GM21360 (cell line): ENCODE results near the gene FBXO15.

Source experiments
- ATAC-seq: cut with Tn5 transposase; IDR thresholded peaks from one replicate; pipeline ENCODE4 v1.9.1; 2021; ENCODE audit warnings: mild to moderate bottlenecking, moderate library complexity; ENCODE audit not compliant: unreplicated experiment

FBXO15 gene

DNA sequence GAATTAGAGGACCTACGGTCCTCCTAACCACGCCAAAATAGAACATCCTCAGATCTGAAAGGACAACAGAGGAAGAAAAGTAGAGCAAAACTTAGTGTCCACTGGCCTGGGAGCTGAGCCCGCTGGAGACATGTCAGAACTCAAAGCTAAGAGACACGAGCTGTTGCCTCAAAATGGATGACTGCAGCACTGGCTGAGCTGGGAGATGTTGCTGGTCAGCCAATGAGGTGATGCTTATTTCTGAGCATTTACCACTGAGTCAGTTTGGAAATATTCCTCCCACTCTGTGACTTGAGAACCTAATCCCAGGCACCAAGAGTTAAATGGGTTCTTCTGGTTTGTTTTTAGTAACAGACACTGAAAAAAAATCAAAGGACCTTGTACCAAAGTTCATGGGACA, 32.6 kb downstream of the FBXO15 start:
- ATAC-seq: no peak

DNA sequence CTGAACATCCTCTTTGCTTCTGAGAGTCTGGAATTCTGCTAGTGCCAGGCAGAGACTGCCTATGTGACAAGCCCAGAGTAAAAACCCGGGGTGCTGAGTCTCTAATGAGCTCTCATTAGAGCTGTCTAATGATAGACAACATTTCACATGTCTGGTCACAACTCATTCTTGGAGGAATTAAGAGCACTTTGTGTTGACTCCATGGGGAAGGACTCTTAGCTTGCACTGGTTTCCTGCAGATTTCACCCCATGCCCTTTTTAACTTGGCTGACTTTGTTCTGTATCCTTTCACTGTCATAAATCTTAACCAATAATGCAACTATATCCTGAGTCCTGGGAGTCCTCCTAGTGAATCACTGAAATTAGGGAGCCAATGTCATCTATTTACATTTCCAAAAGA, 33.5 kb downstream of the FBXO15 start:
- no peak for ATAC-seq

DNA sequence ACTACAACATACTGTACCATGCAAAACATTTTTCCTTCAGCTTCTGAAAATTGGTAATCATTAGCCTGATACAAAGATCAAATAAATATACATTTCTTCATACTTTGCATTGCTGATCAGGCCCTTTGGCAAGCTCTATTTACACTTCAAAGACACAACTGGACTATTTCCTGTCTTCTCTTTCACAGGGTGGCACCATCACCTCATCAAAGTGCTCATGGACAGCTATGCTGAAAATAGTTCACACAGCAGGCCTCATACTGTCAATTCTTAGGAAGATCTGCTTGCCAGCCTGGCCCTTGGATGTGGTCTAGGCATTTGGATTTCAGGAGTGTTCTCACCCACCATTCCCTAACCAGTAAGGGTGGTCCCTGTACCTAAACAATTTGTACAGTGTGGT, 33.9 kb downstream of the FBXO15 start:
- no peak for ATAC-seq

DNA sequence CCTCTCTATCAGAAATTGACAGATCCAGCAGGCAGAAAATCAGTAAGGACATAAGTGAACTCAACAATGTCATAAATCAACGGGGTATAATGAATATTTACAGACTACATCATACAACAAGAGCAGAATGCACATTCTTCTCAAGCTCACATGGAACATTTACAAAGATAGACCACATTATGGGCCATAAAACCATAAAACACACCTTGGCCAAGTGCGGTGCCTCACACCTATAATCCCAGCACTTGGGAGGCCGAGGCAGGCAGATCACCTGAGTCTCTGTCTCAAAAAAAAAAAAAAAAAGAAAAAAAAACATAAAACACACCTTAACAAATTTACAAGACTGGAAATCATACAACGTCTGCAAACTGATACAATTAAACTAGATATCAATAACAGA, 36.7 kb downstream of the FBXO15 start:
- ATAC-seq: no peak

DNA sequence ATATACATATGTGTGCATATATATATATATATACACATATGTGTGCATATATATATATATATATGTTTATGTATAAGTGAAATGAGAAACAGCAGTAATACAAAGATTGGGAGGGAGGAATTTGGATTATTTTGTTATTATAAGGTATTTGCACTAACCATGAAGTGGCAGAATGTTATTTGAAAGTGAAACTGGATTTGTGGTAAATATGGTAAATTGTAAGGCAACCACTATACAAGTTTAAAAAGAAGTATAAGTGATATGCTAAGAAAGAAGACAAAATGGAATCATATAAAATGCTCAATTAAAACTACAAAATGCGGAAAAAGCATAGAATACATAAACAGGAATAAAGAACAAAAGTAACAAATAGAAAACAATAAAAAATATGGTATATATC, 37.5 kb downstream of the FBXO15 start:
- ATAC-seq: no peak

DNA sequence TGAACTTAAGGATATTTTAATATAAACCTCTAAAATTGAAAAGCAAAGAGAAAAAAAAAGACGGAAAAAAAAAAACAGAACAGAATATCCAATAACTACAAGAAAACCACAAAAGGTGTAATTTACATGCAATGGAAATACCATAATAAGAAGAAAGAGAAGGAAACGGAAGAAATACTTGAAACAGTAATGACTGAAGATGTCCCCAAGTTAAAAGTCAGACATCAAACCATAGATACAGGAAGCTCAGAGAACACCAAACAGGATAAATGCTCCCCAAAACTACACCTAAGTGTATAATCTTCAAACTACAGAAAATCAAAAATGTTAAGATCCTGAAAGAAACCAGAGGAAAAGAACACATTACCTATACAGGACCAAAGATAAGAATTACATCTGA, 39.2 kb downstream of the FBXO15 start:
- no peak for ATAC-seq

DNA sequence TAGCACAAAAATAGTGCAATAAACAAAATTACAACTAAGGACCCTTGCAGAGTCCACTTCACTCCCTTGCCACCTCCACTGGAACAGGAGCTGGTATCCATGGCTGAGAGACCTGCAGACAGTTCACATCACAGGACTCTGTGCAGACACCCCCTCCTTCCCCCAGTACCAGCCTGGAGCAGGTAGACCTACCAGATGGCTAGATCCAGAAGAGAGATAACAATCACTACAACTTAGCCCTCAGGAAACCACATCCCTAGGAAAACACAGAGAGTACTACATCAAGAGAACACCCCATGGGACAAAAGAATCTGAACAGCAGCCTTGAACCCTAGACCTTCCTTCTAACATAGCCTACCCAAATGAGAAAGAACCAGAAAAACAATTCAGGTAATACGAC, 49.8 kb downstream of the FBXO15 start:
- ATAC-seq: no peak

DNA sequence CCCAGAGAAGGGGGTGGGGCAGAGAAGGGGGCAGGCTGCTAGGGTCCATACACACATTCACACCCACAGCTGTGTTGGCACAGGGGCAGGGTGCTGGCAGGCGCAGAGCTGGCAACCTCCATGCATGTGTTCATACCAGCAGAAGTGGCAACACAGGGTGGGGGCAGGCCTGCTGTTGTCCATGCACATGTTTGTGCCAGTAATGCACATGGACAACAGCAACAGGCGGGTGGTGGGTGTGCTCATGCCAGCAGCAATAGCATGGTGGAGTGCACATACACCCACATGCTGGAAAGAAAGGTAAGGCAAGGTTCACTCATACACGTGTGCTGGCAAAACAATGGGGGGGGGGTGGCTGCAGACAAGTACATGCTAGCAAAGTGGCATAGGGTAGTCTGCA, 54.7 kb downstream of the FBXO15 start:
- ATAC-seq: no peak

DNA sequence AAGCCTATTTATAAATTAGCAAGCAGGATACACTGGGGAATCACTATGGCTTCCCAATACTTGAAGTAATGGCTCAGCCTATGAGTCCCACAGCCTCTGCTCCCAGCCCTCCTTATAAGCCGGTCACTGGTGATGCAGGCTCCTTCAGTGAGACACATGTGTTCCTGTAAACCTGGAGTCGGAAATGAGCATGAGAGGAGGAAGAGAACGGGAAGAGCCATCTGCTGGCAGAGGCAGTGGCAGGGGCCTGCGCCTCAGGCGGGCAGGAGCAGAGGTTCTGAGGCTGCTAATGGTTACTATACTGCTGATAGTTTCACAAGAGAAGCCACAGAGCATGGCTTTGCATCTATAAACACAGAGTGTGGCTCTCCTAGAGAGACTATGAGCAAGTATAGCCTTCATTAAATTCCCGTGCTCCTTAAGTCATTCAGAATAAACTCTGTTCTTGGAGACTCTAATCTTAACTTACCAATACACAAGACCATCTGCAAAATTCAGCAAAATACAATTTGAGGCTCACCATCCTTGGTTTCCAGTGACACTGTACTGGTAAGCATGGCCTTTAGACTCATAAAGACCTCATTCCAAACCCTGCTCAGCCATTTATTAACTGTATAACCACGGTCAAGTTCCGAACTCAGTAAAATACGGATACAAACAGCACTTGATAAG, 63.3 kb downstream of the FBXO15 start:
- ATAC-seq: no peak

DNA sequence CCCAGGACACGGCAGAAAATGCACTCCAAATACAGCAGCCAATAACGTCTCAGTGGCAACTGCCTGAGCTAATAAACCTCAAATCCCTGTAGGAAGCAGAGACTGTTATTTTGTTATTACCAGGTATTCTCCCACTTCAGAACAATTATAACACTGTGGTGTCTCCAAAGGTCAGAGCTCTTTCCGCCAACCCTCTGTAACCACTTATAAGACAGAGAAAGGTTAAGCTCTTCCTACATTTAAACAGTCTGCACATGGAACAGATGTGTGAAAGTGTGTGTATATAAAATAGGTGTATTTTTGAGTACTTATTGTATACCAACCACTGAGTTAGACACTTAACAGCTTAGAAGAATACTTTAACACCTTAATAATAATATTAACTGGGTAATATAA, 64.1 kb downstream of the FBXO15 start:
- ATAC-seq: no peak

DNA sequence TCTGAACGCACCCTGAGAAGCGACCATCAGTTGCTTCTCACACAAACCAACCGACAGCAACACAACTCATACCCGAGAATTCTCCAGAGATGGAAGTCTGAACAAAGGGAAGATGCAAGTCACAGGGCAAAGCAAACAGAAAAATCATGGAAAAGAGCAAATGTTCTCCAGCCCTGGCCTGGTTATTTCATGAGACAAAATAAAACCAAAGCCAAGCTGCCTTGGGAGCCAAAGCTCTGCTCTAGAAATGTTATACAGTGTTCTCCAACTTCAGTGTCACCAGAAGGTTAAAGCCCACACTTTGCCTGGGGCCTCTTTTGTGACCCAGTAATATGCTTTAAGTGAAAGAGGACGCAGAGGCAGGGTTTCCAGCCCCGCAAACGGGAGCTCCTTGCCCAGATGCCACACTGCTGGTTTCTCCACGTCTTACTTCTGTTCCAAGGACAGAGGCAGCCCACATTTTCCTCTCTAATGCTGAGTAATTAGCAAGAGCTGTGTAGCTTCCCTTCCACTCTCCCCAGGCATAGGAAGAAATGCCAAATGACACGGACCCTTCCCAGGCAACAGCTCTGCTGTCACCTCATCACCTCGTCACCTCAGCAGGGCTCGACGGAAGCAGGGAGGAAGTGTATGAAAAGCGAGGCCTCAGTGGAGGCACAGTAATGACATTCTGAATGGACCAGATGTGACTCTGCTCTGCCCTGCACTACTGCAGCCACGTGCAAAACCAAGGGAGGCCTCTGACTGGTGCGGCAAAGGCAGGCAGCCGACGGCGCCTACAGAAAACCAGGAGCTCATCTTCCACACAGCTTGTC, 64.7 kb downstream of the FBXO15 start:
- ATAC-seq: no peak

DNA sequence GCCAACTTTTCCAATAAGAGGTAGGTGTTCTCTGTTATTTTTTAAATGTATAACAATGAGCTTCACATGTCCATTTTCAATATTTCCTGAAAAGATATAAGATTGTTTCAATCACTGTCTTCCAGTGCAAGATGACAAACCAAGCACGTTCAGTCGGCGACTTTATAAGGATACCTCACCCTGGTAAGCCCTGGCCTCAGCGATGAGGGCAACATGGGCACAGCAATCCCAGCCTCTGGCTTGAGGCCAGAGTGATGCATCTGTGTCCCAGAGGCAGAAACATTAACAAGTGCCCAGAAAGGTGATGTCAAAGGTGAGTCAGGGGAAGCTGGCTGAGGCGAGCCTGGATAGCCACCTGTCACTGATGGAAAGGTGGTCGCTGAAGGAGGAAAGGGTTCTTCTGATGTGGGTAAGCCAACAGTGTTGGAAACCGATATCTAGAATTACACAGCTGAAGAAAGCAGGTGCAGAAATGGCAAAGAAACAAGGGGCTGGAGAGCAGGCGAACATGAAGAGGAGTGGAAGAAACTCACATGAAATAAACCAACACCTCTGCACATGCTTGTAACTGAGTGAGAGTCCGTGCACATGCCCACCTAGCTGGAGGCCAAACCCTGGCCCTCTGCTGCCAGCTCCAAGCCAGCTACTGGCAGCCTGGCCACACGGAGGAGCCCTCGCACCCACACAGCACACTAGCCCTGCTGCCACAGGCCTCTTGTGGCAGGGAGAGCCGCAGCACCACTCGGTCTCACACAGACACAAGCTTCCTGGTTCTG, 65.5 kb downstream of the FBXO15 start:
- ATAC-seq: peak; percentile 86

DNA sequence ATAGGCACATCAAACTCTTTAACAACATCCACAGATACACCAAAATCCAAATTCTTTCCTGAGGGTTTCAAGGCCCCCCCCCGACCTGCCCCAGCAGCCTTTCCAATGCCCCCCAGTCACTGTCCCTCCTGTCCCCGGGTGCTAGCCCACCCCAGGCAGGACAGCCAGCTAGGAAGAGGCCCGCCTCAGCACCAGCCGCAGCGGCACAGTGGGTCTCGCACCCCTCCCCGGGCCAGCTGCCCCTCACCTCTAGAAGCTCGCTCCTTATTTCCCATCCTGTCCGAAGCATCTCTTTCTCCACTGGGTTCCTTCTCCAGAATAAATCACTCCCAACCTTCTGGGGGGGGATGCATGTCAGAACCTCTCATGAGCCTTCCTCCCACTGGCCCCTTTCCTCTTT, 69.4 kb downstream of the FBXO15 start:
- no peak for ATAC-seq

DNA sequence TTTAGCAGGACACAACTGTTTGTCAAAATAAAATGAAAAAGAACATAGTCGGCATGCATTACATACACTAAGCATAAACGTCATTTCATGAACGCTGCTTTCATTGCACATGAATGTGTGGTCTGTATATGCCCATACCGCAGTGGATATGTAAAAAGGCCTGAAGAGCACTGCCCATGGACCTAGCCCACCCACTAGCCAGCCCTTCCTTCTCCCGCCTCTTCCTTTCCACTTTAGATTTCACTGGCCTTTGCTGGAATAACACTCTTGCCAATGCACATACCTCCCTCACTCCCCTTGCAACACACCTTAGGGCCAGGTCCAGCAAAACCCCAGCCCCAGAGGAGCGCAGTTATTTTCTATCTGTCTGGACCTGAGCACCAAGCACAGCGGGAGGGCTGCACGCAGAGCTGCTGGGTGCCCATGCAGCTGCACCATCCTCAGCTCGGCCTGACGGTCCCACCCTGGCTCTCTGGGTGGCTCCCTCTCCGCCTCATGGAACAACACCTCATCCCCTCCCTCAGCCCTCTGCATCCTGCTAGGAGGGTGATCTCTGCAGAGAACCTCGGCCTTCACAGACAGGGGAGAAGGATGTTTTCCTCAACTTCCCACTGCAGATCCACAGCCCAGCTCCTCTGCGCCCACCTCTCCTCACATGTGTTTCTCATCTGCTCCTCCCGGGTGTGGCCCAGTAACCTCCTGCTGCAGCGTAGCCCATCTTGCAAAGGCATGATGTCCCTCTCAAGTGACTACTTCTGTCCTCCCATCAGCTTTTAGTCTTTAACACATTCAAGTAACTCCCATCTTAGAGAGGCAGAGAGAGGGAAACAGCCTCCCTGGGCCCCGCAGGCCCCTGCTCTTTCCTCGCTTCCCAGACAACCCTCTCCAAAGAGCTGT, 72.7 kb downstream of the FBXO15 start:
- no peak for ATAC-seq

DNA sequence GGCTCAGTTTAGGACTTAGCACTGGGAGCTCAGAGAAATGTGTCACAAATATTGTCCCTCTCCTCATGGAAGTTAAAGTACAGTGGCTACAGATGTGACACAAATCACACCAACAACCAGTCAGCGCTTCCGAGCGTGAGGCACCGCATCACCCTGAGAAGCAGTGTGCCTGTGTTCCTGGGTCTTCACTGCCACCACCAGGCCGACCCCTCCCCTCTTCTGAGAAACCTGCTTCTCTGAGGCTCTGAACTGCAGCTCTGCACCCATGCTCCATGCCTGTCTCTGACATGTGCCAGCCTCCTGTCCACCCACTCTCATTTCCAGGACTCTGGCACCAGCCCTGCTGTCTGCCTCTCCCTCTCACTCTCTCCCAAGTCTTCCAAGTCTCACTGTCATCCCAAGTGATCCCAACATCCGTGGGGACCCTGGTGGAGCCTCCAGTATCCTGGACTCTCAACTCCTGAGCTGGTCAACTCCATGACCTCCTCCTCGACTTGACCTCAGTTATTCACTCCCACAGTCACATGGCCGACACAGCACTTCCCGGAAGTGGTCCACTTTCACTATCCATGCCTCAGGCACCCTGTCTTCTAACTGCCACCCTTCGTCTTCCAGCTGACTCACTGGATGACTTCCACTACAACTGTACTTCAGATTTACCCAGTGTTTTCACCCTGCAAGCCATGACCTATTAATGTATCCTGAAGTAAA, 73.5 kb downstream of the FBXO15 start:
- ATAC-seq: no peak

DNA sequence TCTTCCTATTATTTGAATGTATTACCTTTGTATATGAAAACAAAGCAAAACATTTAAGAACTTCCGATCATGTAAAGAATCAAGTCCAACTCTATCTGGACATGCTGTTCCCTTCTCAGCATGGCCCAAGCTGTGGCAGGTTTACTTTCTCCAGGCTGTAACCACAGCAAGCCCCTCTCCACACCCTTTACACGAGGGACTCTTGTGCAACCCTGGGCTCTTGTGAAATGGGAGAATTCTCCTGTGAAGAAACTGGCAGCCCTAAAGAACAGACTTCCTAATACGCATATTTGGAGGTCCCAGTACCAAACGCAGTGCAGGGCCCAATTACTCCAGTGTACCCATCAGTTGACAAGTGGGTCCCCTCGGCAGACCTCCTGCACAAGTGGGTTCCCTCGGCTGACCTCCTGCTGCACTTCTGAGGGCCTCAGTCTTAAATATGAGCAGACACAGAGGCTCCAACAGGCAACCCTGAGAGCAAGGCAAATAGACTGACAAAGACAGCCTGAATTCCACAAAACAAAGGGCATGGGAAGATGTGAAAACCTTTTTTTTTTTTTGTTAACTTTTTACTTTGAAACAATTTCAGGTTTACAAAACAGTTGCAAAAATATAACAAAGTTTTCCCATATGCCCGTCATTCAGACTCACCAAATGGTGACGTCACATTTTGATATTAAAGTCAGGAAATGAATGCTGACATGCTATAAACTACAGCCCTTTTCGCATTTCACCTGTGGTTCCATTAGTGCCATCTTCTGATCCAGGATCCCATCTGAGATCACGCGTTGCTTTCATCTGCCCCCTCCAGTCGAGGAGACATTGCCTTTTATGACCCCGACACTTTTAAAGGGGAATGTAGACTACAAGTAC, 78.2 kb downstream of the FBXO15 start:
- no peak for ATAC-seq

DNA sequence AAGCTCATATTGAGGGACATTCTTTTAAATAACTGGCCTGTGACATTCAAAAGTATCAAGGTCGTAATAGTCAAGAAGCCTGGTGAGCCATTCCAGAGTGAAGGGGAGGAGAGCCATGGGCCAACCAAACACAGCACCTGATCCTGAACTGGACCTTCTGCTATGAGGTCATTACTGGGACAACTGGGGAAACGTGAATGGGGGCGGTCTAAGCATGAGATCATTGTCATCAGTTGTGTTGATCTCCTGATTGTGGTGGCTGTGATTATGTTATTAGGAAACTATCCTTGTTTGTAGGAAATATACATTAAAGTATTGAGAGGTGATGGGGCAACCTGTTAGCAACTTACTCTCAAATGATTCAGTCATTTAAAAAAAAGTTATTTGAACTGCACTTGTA, 79.3 kb downstream of the FBXO15 start:
- ATAC-seq: no peak

DNA sequence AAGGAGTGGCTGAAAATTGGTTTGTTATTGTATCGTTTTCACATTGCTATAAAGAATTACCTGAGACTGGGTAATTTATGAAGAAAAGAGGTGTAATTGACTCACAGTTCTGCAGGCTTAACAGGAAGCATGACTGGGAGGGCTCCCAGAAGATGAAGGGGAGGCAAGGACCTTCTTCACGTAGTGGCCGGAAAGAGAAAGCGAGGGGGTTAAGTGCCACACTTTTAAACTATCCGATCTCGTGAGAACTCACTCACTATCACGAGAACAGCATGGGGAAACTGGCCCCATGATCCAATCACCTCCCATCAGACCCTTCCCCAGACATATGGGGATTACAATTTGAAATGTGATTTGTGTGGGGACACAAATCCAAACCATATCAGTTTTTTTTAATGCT, 81.6 kb downstream of the FBXO15 start:
- no peak for ATAC-seq

DNA sequence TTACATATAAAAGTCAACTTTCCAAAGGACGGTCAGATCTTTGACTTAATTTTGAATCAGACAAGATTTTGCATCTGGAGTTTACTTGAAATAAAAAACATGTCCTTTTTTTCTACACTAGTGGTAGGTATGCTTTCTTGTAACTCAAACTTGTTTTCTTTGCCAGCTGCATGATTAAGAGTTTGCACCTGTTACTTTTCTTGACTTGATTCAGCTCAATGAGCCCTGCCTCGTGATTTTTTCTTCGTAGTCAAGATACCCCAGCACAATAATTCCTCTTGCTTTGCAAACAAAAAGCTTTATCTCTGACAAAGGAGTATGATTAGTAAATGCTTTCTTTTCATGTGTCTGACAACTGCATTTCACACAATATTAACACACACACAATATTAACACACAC, 82.3 kb downstream of the FBXO15 start:
- ATAC-seq: no peak
